ENCODE measurements around the gene DLGAP1.

GRCh38 chr18:3485153-3486149 is 969.7 kb downstream of the DLGAP1 start:
- TF ChIP-seq CTCF (conservative IDR thresholded peaks at IDR 0.05; ENCODE audit: low read depth in 2 of 2), result no peak
- no peak for TF ChIP-seq EZH2phosphoT487 (IDR thresholded peaks at IDR 0.05; ENCODE audit: unreplicated experiment)
- TF ChIP-seq REST (IDR thresholded peaks at IDR 0.05; ENCODE audit: unreplicated experiment), result no peak
- TF ChIP-seq ZNF114 (CRISPR knock-in tag; IDR thresholded peaks at IDR 0.05), result no peak
- no peak for TF ChIP-seq JUNB (IDR thresholded peaks at IDR 0.05; ENCODE audit: unreplicated experiment)
- no peak for TF ChIP-seq EZH2 (IDR thresholded peaks at IDR 0.05; ENCODE audit: low read depth, unreplicated experiment)
- TF ChIP-seq ETS1 (IDR thresholded peaks at IDR 0.05), result no peak
- TF ChIP-seq POLR2AphosphoS5 (IDR thresholded peaks at IDR 0.05; ENCODE audit: low read depth), result no peak
- no peak for TF ChIP-seq CREB1 (CRISPR knock-in tag; IDR thresholded peaks at IDR 0.05; ENCODE audit: low read depth)
- no peak for TF ChIP-seq STAT1 (IDR thresholded peaks at IDR 0.05; ENCODE audit: unreplicated experiment)

Data from GM23338 (cell line).